Endothelial cell of umbilical vein (primary cell): ENCODE measurements around the gene ZC3HAV1L. TPM values are rescaled to one million over a fixed set of nuclear protein-coding genes. Genes with fewer than 3 reads are reported as not detected.

Experiments used
- BruUV-seq: library from RNA; stranded (reverse); fragments of 400-500 nt; replicated peaks from 2 replicates; lab custom pipeline; 2021; lab: Mats Ljungman, UMichigan
- CTCF ChIA-PET: fragments of 300-600, 350-600 bp; sonication (Branson Sonifier 250); formaldehyde crosslinking; loops from one replicate; lab custom pipeline; 2021; ENCODE audit warnings: antibody characterized with exemption, inconsistent platforms; lab: Charles Lee
- POLR2A ChIA-PET: fragments of 300-600, 350-600 bp; sonication (Branson Sonifier 250); formaldehyde crosslinking; loops from one replicate; lab custom pipeline; 2021; ENCODE audit warnings: antibody characterized with exemption, inconsistent platforms; lab: Charles Lee
- DNase-seq: peaks from one replicate; pipeline ENCODE4 v3.0.0-alpha.2; 2011; ENCODE audit warnings: low read depth, low spot score
- FAIRE-seq: peaks from 2 replicates; lab custom pipeline; 2011; peaks lifted over from hg19 to GRCh38; lab: Jason Lieb, UNC
- H2AFZ ChIP-seq: 2 replicates; pipeline ENCODE4 v1.6.0; 2012; ENCODE audit warnings: low read depth, low read length, control low read depth, inconsistent platforms
- H3K27ac ChIP-seq: 2 replicates; pipeline ENCODE4 v1.5.1; 2011; ENCODE audit warnings: low read depth, mild to moderate bottlenecking, control low read depth, low read length, moderate library complexity; ENCODE audit not compliant: insufficient read depth
- H3K27me3 ChIP-seq, 2 experiments: 2 replicates each; pipeline versions ENCODE4 v1.6.0 to v1.6.1; 2011; ENCODE audit warnings: low read length in 2 of 2, mixed read lengths in 1 of 2; ENCODE audit not compliant: control insufficient read depth in 2 of 2, insufficient read depth in 2 of 2
- H3K36me3 ChIP-seq, 2 experiments: 2 replicates in 1 of 2; 3 replicates in 1 of 2; pipeline ENCODE4 v1.5.1; 2011; ENCODE audit warnings: low read length in 2 of 2, mild to moderate bottlenecking in 1 of 2, moderate library complexity in 1 of 2; ENCODE audit not compliant: control insufficient read depth in 2 of 2, insufficient read depth in 2 of 2; ENCODE audit errors: extremely low read depth in 1 of 2
- H3K4me1 ChIP-seq: 3 replicates; pipeline ENCODE4 v1.5.1; 2011; ENCODE audit warnings: mild to moderate bottlenecking, low read length; ENCODE audit not compliant: control insufficient read depth, insufficient read depth; ENCODE audit errors: extremely low read depth
- H3K4me2 ChIP-seq: 2 replicates; pipeline ENCODE4 v1.6.1; 2011; ENCODE audit warnings: low read length, control low read depth, mixed read lengths; ENCODE audit not compliant: insufficient read depth
- H3K4me3 ChIP-seq, 3 experiments: fragments of 200-600 bp in 1 of 3; sonication (generic), shearing (Covaris generic) in 1 of 3; replicated peaks in 1 of 3; 2 replicates each; pipeline ENCODE4 v1.5.1; 2011 to 2016; ENCODE audit warnings: control low read depth in 3 of 3, low read length in 3 of 3, mild to moderate bottlenecking in 2 of 3, inconsistent platforms in 1 of 3, low read depth in 1 of 3, moderate library complexity in 1 of 3; ENCODE audit not compliant: insufficient read depth in 1 of 3
- H3K79me2 ChIP-seq: 2 replicates; pipeline ENCODE4 v1.6.0; 2012; ENCODE audit warnings: low read length, inconsistent platforms; ENCODE audit not compliant: control insufficient read depth, insufficient read depth
- H3K9ac ChIP-seq: replicated peaks from 2 replicates; pipeline ENCODE3; 2011; ENCODE audit warnings: low read length, control low read depth; ENCODE audit not compliant: insufficient read depth; ENCODE audit errors: extremely low read depth
- H3K9me1 ChIP-seq: replicated peaks from 3 replicates; pipeline ENCODE4 v1.6.0; 2011; ENCODE audit warnings: mild to moderate bottlenecking, low read length; ENCODE audit not compliant: control insufficient read depth, insufficient read depth; ENCODE audit errors: extremely low read depth
- H3K9me3 ChIP-seq: replicated peaks from 2 replicates; pipeline ENCODE4 v1.5.1; 2012; ENCODE audit warnings: low read length, inconsistent platforms; ENCODE audit not compliant: control insufficient read depth, insufficient read depth
- H4K20me1 ChIP-seq: replicated peaks from 2 replicates; pipeline ENCODE3; 2011; ENCODE audit warnings: mild to moderate bottlenecking, low read length; ENCODE audit not compliant: control insufficient read depth, insufficient read depth; ENCODE audit errors: extremely low read depth
- dilution Hi-C: fragments of 300-500 bp; cut with MboI; formaldehyde crosslinking; loops from one replicate; pipeline ENCODE4 v1.15.0; 2019; ENCODE audit warnings: low sequenced_read_pairs; ENCODE audit not compliant: extremely low pct_ligation_motif_present
- intact Hi-C: fragments of 100-400 bp; cut with micrococcal nuclease; formaldehyde crosslinking; loops from one replicate; pipeline ENCODE4 v1.10.0; 2022
- polyA plus RNA-seq, 4 experiments: library from polyadenylated mRNA; depleted of rRNA in 3 of 4; stranded (reverse) in 3 of 4; unstranded in 1 of 4; fragments of >200 nt; gene quantifications; 2 replicates each; pipeline versions ENCODE4 v1.2.1 to v1.2.3, GENCODE V29; 2011 to 2012; ENCODE audit warnings: missing spikeins in 1 of 4
- total RNA-seq: library from RNA; stranded (reverse); gene quantifications from 2 replicates; pipeline ENCODE4 v1.2.3, GENCODE V29; 2021
- TF ChIP-seq, protein P1 (sequence below), 2 donors: IDR thresholded peaks; 1 replicate in 1 of 2; 2 replicates in 1 of 2; pipeline ENCODE4 v1.5.1; 2011; ENCODE audit warnings: low read length in 2 of 2, mild to moderate bottlenecking in 2 of 2, moderate library complexity in 2 of 2, control low read depth in 1 of 2, inconsistent platforms in 1 of 2, low read depth in 1 of 2; ENCODE audit not compliant: insufficient read depth in 1 of 2; ENCODE audit errors: extremely low read depth in 1 of 2

The ZC3HAV1L gene
- total and polyA plus RNA-seq, 2 donors (not counting 3 experiments of a cell fraction or from before 2014, with no cell fraction given): 15.9 to 25.7 TPM

DNA sequence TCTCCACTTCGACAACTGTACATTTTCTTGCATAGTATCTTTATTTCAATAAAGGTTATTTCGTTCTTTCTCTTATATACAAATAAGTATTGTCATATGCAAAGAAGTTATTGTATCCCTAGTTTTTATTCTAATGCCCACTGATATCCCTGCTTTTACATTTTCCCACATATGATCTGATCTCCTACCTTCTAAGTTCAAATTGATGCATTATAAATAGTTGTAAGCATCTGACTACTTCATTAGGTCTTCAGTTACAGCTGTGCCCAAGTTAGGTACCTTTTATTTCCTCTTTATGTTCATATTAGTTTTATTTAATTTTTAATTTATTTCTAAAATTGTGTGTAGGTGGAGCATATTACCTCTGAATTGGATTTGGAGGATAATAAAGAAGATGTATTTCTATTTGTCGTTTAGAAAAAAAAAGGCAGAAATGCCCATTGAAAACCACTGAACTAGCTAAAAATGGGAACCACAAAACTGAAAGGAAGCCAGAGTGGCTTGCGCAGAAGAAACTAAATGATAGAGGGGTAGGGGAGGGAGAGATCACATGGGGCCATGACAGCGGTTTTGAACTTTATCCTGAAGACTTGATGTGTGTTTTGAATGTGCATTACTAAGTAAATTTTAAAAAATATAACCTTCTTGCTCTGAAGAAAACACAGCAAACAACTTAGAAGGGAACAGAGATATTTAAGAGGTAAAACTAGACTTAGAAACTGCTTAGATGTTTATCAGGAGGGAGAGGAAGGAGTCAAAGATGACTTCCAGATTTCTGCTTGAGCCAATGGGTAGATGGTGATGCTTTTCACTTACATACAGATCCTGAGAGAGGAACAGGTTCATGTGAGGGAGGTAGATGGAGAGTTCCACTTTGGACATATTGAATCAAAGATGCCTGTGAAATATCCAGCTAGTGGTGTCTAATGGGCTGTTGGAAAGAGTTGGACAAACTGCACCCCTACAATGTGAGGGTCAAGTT is 9.3 kb upstream of the ZC3HAV1L start:
- H2AFZ ChIP-seq: no peak overlapping the region
- no peaks in the 10 kb centered on the region for H3K9me3 ChIP-seq
- H3K4me2 ChIP-seq: no peak overlapping the region
- BruUV-seq: no TSS peak
- intact Hi-C loops (no loop called here), dilution Hi-C loops (no loop called here)
- H3K36me3 ChIP-seq: peaks cover 4 to 8% of the 10 kb centered on the region in 2 experiments
- H3K4me1 ChIP-seq: peaks cover 8% of the 10 kb centered on the region
- POLR2A ChIA-PET: no interaction called here
- no peaks in the 10 kb centered on the region for H4K20me1 ChIP-seq
- H3K27me3 ChIP-seq: no peaks in the 10 kb centered on the region
- no peak overlapping the region for H3K4me3 ChIP-seq
- DNase-seq (no peak), FAIRE-seq (no peak)
- H3K27ac ChIP-seq: no peak overlapping the region
- no peaks in the 10 kb centered on the region for H3K79me2 ChIP-seq
- H3K9ac ChIP-seq: no peak overlapping the region
- no peaks in the 10 kb centered on the region for H3K9me1 ChIP-seq
- TF ChIP-seq, protein P1, sequence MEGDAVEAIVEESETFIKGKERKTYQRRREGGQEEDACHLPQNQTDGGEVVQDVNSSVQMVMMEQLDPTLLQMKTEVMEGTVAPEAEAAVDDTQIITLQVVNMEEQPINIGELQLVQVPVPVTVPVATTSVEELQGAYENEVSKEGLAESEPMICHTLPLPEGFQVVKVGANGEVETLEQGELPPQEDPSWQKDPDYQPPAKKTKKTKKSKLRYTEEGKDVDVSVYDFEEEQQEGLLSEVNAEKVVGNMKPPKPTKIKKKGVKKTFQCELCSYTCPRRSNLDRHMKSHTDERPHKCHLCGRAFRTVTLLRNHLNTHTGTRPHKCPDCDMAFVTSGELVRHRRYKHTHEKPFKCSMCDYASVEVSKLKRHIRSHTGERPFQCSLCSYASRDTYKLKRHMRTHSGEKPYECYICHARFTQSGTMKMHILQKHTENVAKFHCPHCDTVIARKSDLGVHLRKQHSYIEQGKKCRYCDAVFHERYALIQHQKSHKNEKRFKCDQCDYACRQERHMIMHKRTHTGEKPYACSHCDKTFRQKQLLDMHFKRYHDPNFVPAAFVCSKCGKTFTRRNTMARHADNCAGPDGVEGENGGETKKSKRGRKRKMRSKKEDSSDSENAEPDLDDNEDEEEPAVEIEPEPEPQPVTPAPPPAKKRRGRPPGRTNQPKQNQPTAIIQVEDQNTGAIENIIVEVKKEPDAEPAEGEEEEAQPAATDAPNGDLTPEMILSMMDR (IDR thresholded peaks at IDR 0.05; ENCODE audit: extremely low read depth in 1 of 2, insufficient read depth in 1 of 2, low read depth in 1 of 2, low read length in 2 of 2): no peak
- CTCF ChIA-PET: interaction anchor here (1.1 to 1.3 kb wide), 2 partner anchors 28 to 158 kb away, joined by 5 to 6 read pairs; no protein-coding TSS in a partner anchor
